ENCODE results near the gene POLR1A. TPM values are rescaled to one million over a fixed set of nuclear protein-coding genes. Genes with fewer than 3 reads are reported as not detected.

The POLR1A gene
- total RNA-seq, 4 donors from 2014 or later: 15.3 to 22.3 (median 19.8) TPM

GRCh38 chr2:86015006-86015405, 90.7 kb downstream of the POLR1A start:
- H3K4me3 ChIP-seq: no peak overlapping the region
- no peaks in the 10 kb centered on the region for H3K27me3 ChIP-seq
- 97 to 100% methylated on average over 2 of the region's 2 CpGs for WGBS, 2 donors
- DNase-seq (ENCODE audit: low spot score in 2 of 2): no peak
- peaks cover 0 to 6% (median 0%) of the 10 kb centered on the region in 4 donors for H3K4me1 ChIP-seq
- peaks cover 0 to 13% (median 0%) of the 10 kb centered on the region in 4 donors for H3K9me3 ChIP-seq
- H3K27ac ChIP-seq: no peak overlapping the region
- TF ChIP-seq POLR2A (IDR thresholded peaks at IDR 0.05) (no peak), EP300 (IDR thresholded peaks at IDR 0.05) (no peak)
- TF ChIP-seq, protein P1, sequence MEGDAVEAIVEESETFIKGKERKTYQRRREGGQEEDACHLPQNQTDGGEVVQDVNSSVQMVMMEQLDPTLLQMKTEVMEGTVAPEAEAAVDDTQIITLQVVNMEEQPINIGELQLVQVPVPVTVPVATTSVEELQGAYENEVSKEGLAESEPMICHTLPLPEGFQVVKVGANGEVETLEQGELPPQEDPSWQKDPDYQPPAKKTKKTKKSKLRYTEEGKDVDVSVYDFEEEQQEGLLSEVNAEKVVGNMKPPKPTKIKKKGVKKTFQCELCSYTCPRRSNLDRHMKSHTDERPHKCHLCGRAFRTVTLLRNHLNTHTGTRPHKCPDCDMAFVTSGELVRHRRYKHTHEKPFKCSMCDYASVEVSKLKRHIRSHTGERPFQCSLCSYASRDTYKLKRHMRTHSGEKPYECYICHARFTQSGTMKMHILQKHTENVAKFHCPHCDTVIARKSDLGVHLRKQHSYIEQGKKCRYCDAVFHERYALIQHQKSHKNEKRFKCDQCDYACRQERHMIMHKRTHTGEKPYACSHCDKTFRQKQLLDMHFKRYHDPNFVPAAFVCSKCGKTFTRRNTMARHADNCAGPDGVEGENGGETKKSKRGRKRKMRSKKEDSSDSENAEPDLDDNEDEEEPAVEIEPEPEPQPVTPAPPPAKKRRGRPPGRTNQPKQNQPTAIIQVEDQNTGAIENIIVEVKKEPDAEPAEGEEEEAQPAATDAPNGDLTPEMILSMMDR (IDR thresholded peaks at IDR 0.05): no peak
- H3K36me3 ChIP-seq: no peaks in the 10 kb centered on the region

DNA sequence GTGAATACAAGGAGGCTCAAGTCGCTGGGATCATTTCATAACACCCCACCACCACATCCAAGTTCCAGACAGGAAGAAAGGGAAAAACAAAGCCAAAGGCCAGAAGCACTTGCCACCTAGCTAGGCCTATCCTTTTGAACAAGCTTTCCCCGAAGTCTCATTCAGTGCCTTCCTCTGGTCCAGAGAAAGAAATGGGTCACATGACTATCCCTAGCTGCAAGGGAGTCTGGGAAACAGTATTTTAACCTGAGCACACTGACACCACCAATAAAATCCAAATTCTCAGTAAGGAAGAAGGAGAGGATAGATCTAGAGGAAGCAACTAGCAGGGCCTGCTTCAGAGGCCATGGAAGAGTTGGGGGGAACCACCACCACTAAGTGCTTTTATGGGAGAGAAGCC, 91.2 kb downstream of the POLR1A start:
- H3K27me3 ChIP-seq: no peaks in the 10 kb centered on the region
- no peaks in the 10 kb centered on the region for H3K36me3 ChIP-seq
- TF ChIP-seq, protein P1 (IDR thresholded peaks at IDR 0.05): no peak
- TF ChIP-seq POLR2A (IDR thresholded peaks at IDR 0.05): no peak
- TF ChIP-seq EP300 (IDR thresholded peaks at IDR 0.05): no peak
- peaks cover 0 to 6% (median 0%) of the 10 kb centered on the region in 4 donors for H3K4me1 ChIP-seq
- no peak overlapping the region for H3K4me3 ChIP-seq
- H3K9me3 ChIP-seq: peaks cover 0 to 13% (median 0%) of the 10 kb centered on the region in 4 donors
- no peak for DNase-seq (ENCODE audit: low spot score in 2 of 2)
- 89 to 92% methylated on average over 2 of the region's 2 CpGs for WGBS, 2 donors
- no peak overlapping the region for H3K27ac ChIP-seq

GRCh38 chr2:86012007-86012712, 93.5 kb downstream of the POLR1A start:
- no peak for TF ChIP-seq POLR2A (IDR thresholded peaks at IDR 0.05)
- TF ChIP-seq, protein P1 (IDR thresholded peaks at IDR 0.05): no peak
- no peak for TF ChIP-seq EP300 (IDR thresholded peaks at IDR 0.05)
- H3K9me3 ChIP-seq: peaks cover 0 to 18% (median 0%) of the 10 kb centered on the region in 4 donors
- H3K27me3 ChIP-seq: no peaks in the 10 kb centered on the region
- H3K27ac ChIP-seq: no peak overlapping the region
- no peak overlapping the region for H3K4me3 ChIP-seq
- no peaks in the 10 kb centered on the region for H3K4me1 ChIP-seq
- DNase-seq (ENCODE audit: low spot score in 2 of 2): no peak
- WGBS, 2 donors: 68 to 69% methylated on average over 8 to 9 of the region's 9 CpGs
- no peaks in the 10 kb centered on the region for H3K36me3 ChIP-seq

DNA sequence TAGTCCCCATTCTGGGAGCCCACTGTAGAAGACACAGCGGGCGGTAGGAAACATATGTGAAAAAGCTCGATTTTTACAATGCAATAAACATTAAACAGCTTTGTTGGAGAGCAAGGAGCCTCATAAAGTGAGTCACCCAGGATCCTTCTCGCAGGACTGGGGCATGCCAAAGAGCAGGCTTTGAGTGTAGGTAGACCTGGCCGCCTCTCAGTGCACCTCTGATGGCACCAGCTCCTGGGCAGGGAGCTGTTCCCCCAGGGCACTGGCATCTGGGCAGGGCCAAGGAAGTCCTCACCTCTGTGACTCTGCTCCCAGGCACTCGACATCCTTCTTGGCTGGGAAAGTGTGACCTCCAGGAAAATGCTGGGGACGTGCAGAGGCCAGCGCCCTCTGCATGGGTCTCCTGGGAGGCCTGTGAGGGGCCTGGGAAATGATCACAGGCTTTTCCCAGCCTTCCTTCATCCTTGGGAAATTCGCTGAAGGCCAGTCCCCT, 94.2 kb downstream of the POLR1A start:
- no peak overlapping the region for H3K27ac ChIP-seq

GRCh38 chr2:86010083-86010482, 95.6 kb downstream of the POLR1A start:
- Histone ChIP-seq H3K36me3 (no peaks in the 10 kb centered on the region), H3K4me1 (no peaks in the 10 kb centered on the region), H3K27me3 (no peaks in the 10 kb centered on the region), H3K9me3 (peaks cover 0 to 25% (median 2%) of the 10 kb centered on the region in 4 donors), H3K4me3 (no peak overlapping the region), H3K27ac (no peak overlapping the region)
- no peak for DNase-seq (ENCODE audit: low spot score in 2 of 2)
- TF ChIP-seq POLR2A (IDR thresholded peaks at IDR 0.05) (no peak), EP300 (IDR thresholded peaks at IDR 0.05) (no peak)
- TF ChIP-seq, protein P1 (IDR thresholded peaks at IDR 0.05): no peak

More for the DNA sequence above, 94.2 kb downstream of the POLR1A start:
- Histone ChIP-seq H3K27me3 (no peaks in the 10 kb centered on the region), H3K36me3 (no peaks in the 10 kb centered on the region), H3K4me3 (no peak overlapping the region), H3K9me3 (peaks cover 0 to 19% (median 2%) of the 10 kb centered on the region in 4 donors), H3K4me1 (no peaks in the 10 kb centered on the region)
- TF ChIP-seq POLR2A (IDR thresholded peaks at IDR 0.05) (no peak), EP300 (IDR thresholded peaks at IDR 0.05) (no peak)
- TF ChIP-seq, protein P1 (IDR thresholded peaks at IDR 0.05): no peak
- 64 to 69% methylated on average over 7 to 9 of the region's 9 CpGs for WGBS, 2 donors
- DNase-seq (ENCODE audit: low spot score in 2 of 2): no peak

All from tibial nerve (tissue), 4 donors.